ENCODE measurements around the gene MRPS35.

The MRPS35 gene

DNA sequence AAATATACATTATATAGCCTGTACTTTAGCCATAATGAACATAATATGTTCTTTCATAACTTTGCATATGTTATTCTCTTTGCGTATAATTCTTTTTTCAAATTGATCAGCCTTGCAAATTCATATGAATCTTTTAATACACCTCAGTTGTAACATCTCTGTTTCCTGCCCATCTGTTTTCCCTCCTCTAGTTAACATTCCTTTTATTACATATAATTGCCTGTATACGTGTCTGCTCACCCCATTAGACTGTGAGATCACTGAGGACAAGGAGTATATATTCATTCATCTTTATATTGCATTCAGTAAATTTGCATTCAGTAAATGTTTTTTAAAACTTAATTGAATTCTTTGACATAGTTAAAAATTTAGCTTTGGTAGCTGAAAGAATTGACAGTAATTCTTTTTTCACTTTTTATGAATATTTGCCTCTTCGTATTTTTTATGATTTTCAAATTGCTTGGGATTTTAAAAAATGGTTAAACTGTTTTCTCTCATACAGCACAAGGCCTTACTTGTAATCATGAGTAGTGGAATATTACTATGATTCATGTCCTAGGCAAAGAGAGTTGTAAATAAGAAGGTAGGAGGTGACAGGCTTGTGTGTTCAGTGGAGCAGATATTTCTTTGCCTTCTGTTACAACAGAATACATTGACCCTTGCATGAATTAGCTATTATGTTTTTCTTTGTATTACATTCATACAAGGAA lies 36.6 kb downstream of the MRPS35 start:
- Histone ChIP-seq H3K27me3 (ENCODE audit: control insufficient read depth, low read length) (no peaks in the 10 kb centered on the region), H3K4me1 (ENCODE audit: control insufficient read depth, low read length) (no peaks in the 10 kb centered on the region), H3K36me3 (ENCODE audit: control insufficient read depth, low read length) (peaks cover 57% of the 10 kb centered on the region), H3K79me2 (ENCODE audit: control insufficient read depth, low read length) (peaks cover 3% of the 10 kb centered on the region), H4K20me1 (ENCODE audit: control insufficient read depth, insufficient read depth, low read depth, low read length) (no peaks in the 10 kb centered on the region), H3F3A (ENCODE audit: control insufficient read depth, insufficient read depth) (no peaks in the 10 kb centered on the region), H3K4me3 (ENCODE audit: low read length) (no peak overlapping the region), H3K9me3 (ENCODE audit: control insufficient read depth, insufficient read depth, low read length) (no peaks in the 10 kb centered on the region), H3K9me2 (replicated peaks; ENCODE audit: control insufficient read depth, low read length) (no peaks in the 10 kb centered on the region), H3K27ac (ENCODE audit: low read depth, low read length) (no peak overlapping the region), H3K4me2 (ENCODE audit: low read length) (no peak overlapping the region)
- TF ChIP-seq CTCF (IDR thresholded peaks at IDR 0.05; ENCODE audit: low read depth, low read length, poor library complexity, severe bottlenecking): no peak
- TF ChIP-seq EZH2phosphoT487 (IDR thresholded peaks at IDR 0.05; ENCODE audit: borderline replicate concordance, low read length): no peak

DNA sequence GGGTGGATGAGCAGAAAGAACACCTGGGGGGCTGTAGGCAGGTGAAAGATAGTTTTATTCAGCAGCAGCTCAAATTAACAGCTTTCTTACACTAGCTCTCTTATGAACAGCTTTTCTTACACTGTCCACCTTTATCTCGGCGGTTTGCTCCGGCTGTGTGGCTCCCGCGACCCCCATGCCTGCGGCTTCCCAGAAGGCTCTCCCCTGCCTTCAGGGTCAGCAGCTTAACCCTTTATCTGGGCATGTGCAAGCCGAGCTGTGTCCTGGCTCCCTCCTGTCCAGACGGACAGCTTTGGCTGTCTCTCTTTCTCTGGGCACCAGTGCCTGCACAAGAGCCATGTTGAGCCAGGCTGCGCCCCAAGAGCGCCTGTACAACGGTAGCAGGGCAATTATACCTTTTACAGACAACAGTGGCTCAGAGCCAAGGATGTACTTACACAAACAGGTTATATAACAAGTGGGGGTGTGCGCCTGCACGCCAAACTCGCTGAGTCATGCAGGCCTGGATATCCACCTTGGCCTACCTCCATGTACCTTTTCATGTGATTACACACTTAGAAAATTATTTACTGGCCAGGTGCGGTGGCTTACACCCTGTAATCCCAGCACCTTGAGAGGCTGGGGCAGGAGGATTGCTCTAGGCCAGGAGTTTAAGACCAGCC lies 40.9 kb downstream of the MRPS35 start:
- Histone ChIP-seq H3K4me1 (ENCODE audit: control insufficient read depth, low read length) (no peaks in the 10 kb centered on the region), H3K27ac (ENCODE audit: low read depth, low read length) (no peak overlapping the region), H3K4me3 (ENCODE audit: low read length) (no peak overlapping the region), H3F3A (ENCODE audit: control insufficient read depth, insufficient read depth) (no peaks in the 10 kb centered on the region), H3K4me2 (ENCODE audit: low read length) (no peak overlapping the region), H3K36me3 (ENCODE audit: control insufficient read depth, low read length) (peaks cover 51% of the 10 kb centered on the region), H3K79me2 (ENCODE audit: control insufficient read depth, low read length) (peaks cover 3% of the 10 kb centered on the region), H3K9me2 (replicated peaks; ENCODE audit: control insufficient read depth, low read length) (no peaks in the 10 kb centered on the region), H3K27me3 (ENCODE audit: control insufficient read depth, low read length) (no peaks in the 10 kb centered on the region), H4K20me1 (ENCODE audit: control insufficient read depth, insufficient read depth, low read depth, low read length) (no peaks in the 10 kb centered on the region), H3K9me3 (ENCODE audit: control insufficient read depth, insufficient read depth, low read length) (no peaks in the 10 kb centered on the region)
- TF ChIP-seq EZH2phosphoT487 (IDR thresholded peaks at IDR 0.05; ENCODE audit: borderline replicate concordance, low read length) (no peak), CTCF (IDR thresholded peaks at IDR 0.05; ENCODE audit: low read depth, low read length, poor library complexity, severe bottlenecking) (no peak)

DNA sequence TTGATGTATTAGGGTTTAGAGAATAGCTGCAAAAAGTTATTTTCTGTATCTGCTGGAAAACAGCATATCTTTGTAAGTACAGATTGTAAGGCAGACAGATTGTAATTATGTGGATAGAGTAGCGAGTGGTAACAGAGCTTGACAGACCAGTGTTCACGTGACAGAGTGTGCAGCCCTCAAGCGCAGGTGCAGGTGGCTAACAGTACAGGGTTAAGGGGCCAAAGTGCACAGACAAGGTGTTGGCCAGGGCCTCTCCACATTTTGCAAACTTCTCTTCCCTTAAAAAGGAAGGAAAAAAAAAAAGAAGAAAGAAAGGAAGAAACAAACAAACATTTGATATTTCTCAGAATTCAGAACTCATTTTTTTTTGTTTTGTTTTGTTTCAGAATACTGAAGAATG lies 44.2 kb downstream of the MRPS35 start:
- Histone ChIP-seq H3K4me2 (ENCODE audit: low read length) (no peak overlapping the region), H3K9me2 (replicated peaks; ENCODE audit: control insufficient read depth, low read length) (no peaks in the 10 kb centered on the region), H3K36me3 (ENCODE audit: control insufficient read depth, low read length) (peaks cover 37% of the 10 kb centered on the region), H3K27me3 (ENCODE audit: control insufficient read depth, low read length) (no peaks in the 10 kb centered on the region), H3K79me2 (ENCODE audit: control insufficient read depth, low read length) (no peaks in the 10 kb centered on the region; the same call in 1 of the 2 replicates), H3K27ac (ENCODE audit: low read depth, low read length) (no peak overlapping the region), H3K4me1 (ENCODE audit: control insufficient read depth, low read length) (no peaks in the 10 kb centered on the region), H4K20me1 (ENCODE audit: control insufficient read depth, insufficient read depth, low read depth, low read length) (no peaks in the 10 kb centered on the region), H3K4me3 (ENCODE audit: low read length) (no peak overlapping the region), H3F3A (ENCODE audit: control insufficient read depth, insufficient read depth) (no peaks in the 10 kb centered on the region), H3K9me3 (ENCODE audit: control insufficient read depth, insufficient read depth, low read length) (no peaks in the 10 kb centered on the region)
- no peak for TF ChIP-seq EZH2phosphoT487 (IDR thresholded peaks at IDR 0.05; ENCODE audit: borderline replicate concordance, low read length)
- TF ChIP-seq CTCF (IDR thresholded peaks at IDR 0.05; ENCODE audit: low read depth, low read length, poor library complexity, severe bottlenecking): no peak
